Smooth muscle cell (in vitro differentiated cells): ENCODE results near the gene BUB1B. TPM values are rescaled to one million over a fixed set of nuclear protein-coding genes. Genes with fewer than 3 reads are reported as not detected.

Source experiments
- DNase-seq: peaks from one replicate; lab custom pipeline; 2025; ENCODE audit not compliant: unreplicated experiment; lab: John Stamatoyannopoulos, UW
- H2AFZ ChIP-seq: fragments of 200-600 bp; sonication (generic); 2 replicates; pipeline ENCODE4 v1.6.0; 2016; ENCODE audit warnings: antibody characterized with exemption, low read depth, mild to moderate bottlenecking
- H3F3A ChIP-seq: fragments of 200-600 bp; sonication (generic); 2 replicates; pipeline ENCODE4 v1.6.0; 2017; ENCODE audit warnings: antibody characterized with exemption, low read depth
- H3K27ac ChIP-seq: fragments of 200-600 bp; sonication (generic); 2 replicates; pipeline ENCODE4 v1.5.1; 2016; ENCODE audit warnings: low read depth, mild to moderate bottlenecking
- H3K27me3 ChIP-seq: fragments of 200-600 bp; sonication (generic); 2 replicates; pipeline ENCODE4 v1.6.1; 2016; ENCODE audit warnings: low read depth, mild to moderate bottlenecking
- H3K36me3 ChIP-seq: fragments of 200-600 bp; sonication (generic); 2 replicates; pipeline ENCODE4 v1.5.1; 2016; ENCODE audit warnings: low read depth
- H3K4me1 ChIP-seq: fragments of 200-600 bp; sonication (generic); 2 replicates; pipeline ENCODE4 v1.5.1; 2016; ENCODE audit warnings: low read depth
- H3K4me2 ChIP-seq: fragments of 200-600 bp; sonication (generic); 2 replicates; pipeline ENCODE4 v1.6.0; 2016; ENCODE audit warnings: mild to moderate bottlenecking
- H3K4me3 ChIP-seq: fragments of 200-600 bp; sonication (generic); 2 replicates; pipeline ENCODE4 v1.5.1; 2016; ENCODE audit warnings: mild to moderate bottlenecking
- H3K79me2 ChIP-seq: fragments of 200-600 bp; sonication (generic); 2 replicates; pipeline ENCODE4 v1.6.0; 2016; ENCODE audit warnings: low read depth, mild to moderate bottlenecking
- H3K9ac ChIP-seq: fragments of 200-600 bp; sonication (generic); 2 replicates; pipeline ENCODE4 v1.6.0; 2016; ENCODE audit warnings: low read depth
- H3K9me3 ChIP-seq: fragments of 200-600 bp; sonication (generic); replicated peaks from 2 replicates; pipeline ENCODE4 v1.5.1; 2016; ENCODE audit warnings: low read depth
- H4K20me1 ChIP-seq: fragments of 200-600 bp; sonication (generic); 2 replicates; pipeline ENCODE4 v1.6.0; 2016; ENCODE audit warnings: low read depth
- CTCF ChIP-seq: fragments of 200-600 bp; sonication (generic); IDR thresholded peaks from 2 replicates; pipeline ENCODE4 v1.5.1; 2017; ENCODE audit warnings: borderline replicate concordance, mild to moderate bottlenecking, antibody characterized with exemption; ENCODE audit not compliant: insufficient read depth, poor library complexity, severe bottlenecking
- WGBS: methylation state at CpG from one replicate; pipeline ENCODE4 v1.1.7; 2016; ENCODE audit warnings: low lambda C conversion rate; 5-methylcytosine and 5-hydroxymethylcytosine counted together
- polyA plus RNA-seq: library from polyadenylated mRNA; unstranded; fragments of >200 nt; fragmentation: Nextera tagmentation; extraction: Ambion mirVana; gene quantifications from 2 replicates; pipeline ENCODE4 v1.2.1, GENCODE V29; 2016
- total RNA-seq: library from RNA; depleted of rRNA; stranded (reverse); fragments of >200 nt; gene quantifications from 2 replicates; pipeline ENCODE4 v1.2.3, GENCODE V29; 2014

Gene BUB1B
- total and polyA plus RNA-seq, 2 experiments from 2014 or later: 5.8 to 15.0 TPM

- DNase-seq: no peak
- WGBS: 94% methylated on average over 17 of the region's 17 CpGs
- Histone ChIP-seq H3K9me3 (no peaks in the 10 kb centered on the region), H3K4me3 (no peak overlapping the region), H3K9ac (no peak overlapping the region), H3K27ac (no peak overlapping the region), H3K36me3 (no peaks in the 10 kb centered on the region), H3F3A (no peaks in the 10 kb centered on the region), H2AFZ (no peak overlapping the region), H3K4me1 (peaks cover 7% of the 10 kb centered on the region), H3K4me2 (no peak overlapping the region), H4K20me1 (no peaks in the 10 kb centered on the region), H3K27me3 (peaks cover 30% of the 10 kb centered on the region), H3K79me2 (no peaks in the 10 kb centered on the region)
- no peak for TF ChIP-seq CTCF
Measured at GRCh38 chr15:40248006-40248783, 87.3 kb downstream of the BUB1B start.

GRCh38 chr15:40249477-40250303 lies 88.8 kb downstream of the BUB1B start:
- peaks cover 45% of the 10 kb centered on the region for H3K27me3 ChIP-seq
- no peak overlapping the region for H3K27ac ChIP-seq
- no peaks in the 10 kb centered on the region for H3K36me3 ChIP-seq
- H2AFZ ChIP-seq: no peak overlapping the region
- H3K79me2 ChIP-seq: no peaks in the 10 kb centered on the region
- H3K4me3 ChIP-seq: no peak overlapping the region
- H3K4me2 ChIP-seq: no peak overlapping the region
- DNase-seq: no peak
- peaks cover 7% of the 10 kb centered on the region for H3K4me1 ChIP-seq
- no peak overlapping the region for H3K9ac ChIP-seq
- no peaks in the 10 kb centered on the region for H3K9me3 ChIP-seq
- no peaks in the 10 kb centered on the region for H4K20me1 ChIP-seq
- H3F3A ChIP-seq: no peaks in the 10 kb centered on the region
- no peak for TF ChIP-seq CTCF
- 59% methylated on average over 11 of the region's 11 CpGs for WGBS

GRCh38 chr15:40250304-40250656 lies 89.4 kb downstream of the BUB1B start:
- Histone ChIP-seq H3K9ac (no peak overlapping the region), H3K27me3 (peaks cover 51% of the 10 kb centered on the region), H3K4me3 (no peak overlapping the region), H3F3A (no peaks in the 10 kb centered on the region), H3K4me2 (no peak overlapping the region), H4K20me1 (no peaks in the 10 kb centered on the region), H3K27ac (no peak overlapping the region), H3K4me1 (peaks cover 7% of the 10 kb centered on the region), H3K36me3 (no peaks in the 10 kb centered on the region), H3K79me2 (no peaks in the 10 kb centered on the region), H3K9me3 (no peaks in the 10 kb centered on the region), H2AFZ (no peak overlapping the region)
- TF ChIP-seq CTCF: no peak
- WGBS: 95% methylated on average over 8 of the region's 8 CpGs
- no peak for DNase-seq
